ENCODE measurements around the gene RARA.

RARA gene

DNA sequence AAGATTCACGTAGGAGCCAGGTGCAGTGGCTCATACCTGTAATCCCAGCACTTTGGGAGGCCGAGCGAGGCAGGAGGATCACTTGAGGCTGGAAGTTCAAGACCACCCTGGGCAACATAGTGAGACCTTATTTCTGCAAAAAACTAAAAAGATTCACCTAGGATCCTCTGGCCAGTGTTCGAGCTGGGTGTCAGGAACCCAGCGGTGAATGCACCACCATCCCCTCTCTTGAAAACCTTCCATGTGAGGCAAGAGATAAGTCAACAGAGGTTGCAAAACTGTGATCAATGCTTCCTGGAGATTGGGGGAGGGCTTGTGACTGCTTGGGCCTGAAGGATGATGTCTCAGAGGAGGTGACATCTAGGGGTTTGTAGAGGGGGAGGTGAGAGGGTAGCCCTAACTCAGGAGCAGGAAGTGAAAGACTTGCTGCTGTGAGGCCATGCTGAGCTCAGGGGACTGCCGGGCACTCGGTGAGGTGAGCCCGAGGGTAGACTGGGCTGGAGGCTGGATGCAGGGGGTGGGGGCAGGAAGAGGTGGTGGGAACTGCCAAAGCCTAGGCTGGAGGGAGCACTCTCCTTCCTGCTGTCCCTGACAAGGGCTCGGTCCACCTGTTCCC is 43.9 kb downstream of the RARA start:
- in situ Hi-C loops (cut with MboI; ENCODE audit: low sequenced_read_pairs) = loop anchor here (5.0 kb wide), 1 partner anchor 51 kb away; no protein-coding TSS in a partner anchor

DNA sequence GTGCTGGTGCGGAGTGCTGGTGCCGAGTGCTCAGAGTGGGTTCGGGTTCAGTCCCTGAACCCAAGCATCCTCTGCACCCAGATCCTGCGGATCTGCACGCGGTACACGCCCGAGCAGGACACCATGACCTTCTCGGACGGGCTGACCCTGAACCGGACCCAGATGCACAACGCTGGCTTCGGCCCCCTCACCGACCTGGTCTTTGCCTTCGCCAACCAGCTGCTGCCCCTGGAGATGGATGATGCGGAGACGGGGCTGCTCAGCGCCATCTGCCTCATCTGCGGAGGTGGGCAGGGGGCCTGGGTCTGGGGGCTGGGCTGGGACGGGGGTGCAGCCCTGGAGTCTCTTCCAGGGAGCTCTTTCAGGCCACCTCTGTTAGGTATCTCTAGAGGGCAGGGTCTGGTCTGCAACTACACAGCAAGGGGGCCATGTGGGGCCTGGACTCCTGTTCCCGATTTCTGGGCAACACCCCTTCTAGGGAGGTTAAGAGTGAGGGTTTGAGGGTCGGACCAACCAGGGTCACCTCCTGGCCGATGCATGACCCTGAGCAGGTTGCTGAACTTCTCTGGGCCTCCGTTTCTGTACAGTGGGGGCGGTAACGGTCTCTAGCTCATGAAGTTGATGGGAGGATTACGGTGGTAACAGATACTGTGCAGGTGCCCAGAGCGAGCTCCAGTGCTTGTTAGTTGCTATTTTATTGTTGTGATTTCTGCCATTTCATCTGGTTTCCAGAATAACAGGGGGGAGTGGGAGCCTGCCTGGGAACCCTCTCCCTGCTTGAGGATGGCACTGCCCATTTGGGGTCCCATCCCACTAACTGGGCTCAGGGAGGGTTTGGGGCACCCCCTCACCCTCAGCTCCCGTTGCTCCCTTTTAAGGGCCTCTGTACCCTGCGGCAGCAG is 45.5 kb downstream of the RARA start:
- in situ Hi-C loops (cut with MboI; ENCODE audit: low sequenced_read_pairs) = loop anchor here (5.0 kb wide), 1 partner anchor 52 kb away; no protein-coding TSS in a partner anchor

DNA sequence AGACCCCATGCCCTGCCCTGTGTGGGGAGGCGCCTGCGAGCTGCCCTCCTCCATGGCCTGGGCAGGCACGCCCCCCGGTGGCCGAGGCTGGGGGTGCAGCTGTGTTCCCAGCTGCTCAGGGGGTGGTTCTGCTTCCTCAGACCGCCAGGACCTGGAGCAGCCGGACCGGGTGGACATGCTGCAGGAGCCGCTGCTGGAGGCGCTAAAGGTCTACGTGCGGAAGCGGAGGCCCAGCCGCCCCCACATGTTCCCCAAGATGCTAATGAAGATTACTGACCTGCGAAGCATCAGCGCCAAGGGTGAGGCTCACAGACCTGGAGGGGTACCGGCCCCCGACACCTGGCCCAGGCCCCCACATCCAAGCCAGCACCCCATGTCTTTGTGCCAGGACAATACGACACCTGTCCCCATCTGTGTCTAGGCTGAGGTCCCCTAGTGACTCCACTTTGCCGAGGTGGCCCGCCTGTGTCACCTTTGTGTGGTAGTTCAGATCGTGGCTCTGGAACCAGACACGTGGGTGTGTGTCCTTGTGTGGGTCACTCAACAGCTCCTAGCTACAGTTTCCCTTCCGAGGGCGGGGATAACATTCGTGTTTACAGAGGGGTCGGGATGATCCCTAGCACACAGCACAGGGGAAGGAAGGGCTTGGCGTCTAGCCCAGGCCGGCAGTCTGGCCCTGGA is 46.3 kb downstream of the RARA start:
- in situ Hi-C loops (cut with MboI; ENCODE audit: low sequenced_read_pairs) = no loop called here

DNA sequence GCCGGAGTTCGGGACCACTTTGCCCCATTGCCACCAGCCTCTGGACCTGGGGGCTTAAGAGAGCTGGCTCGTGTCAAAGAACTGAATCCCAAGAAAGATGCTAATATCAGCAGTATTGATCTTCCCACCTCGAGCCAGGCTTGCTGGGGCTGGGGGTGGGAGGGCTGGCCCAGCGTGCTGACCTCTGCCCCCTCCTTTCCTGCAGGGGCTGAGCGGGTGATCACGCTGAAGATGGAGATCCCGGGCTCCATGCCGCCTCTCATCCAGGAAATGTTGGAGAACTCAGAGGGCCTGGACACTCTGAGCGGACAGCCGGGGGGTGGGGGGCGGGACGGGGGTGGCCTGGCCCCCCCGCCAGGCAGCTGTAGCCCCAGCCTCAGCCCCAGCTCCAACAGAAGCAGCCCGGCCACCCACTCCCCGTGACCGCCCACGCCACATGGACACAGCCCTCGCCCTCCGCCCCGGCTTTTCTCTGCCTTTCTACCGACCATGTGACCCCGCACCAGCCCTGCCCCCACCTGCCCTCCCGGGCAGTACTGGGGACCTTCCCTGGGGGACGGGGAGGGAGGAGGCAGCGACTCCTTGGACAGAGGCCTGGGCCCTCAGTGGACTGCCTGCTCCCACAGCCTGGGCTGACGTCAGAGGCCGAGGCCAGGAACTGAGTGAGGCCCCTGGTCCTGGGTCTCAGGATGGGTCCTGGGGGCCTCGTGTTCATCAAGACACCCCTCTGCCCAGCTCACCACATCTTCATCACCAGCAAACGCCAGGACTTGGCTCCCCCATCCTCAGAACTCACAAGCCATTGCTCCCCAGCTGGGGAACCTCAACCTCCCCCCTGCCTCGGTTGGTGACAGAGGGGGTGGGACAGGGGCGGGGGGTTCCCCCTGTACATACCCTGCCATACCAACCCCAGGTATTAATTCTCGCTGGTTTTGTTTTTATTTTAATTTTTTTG is 47.1 kb downstream of the RARA start:
- in situ Hi-C loops (cut with MboI; ENCODE audit: low sequenced_read_pairs) = no loop called here

DNA sequence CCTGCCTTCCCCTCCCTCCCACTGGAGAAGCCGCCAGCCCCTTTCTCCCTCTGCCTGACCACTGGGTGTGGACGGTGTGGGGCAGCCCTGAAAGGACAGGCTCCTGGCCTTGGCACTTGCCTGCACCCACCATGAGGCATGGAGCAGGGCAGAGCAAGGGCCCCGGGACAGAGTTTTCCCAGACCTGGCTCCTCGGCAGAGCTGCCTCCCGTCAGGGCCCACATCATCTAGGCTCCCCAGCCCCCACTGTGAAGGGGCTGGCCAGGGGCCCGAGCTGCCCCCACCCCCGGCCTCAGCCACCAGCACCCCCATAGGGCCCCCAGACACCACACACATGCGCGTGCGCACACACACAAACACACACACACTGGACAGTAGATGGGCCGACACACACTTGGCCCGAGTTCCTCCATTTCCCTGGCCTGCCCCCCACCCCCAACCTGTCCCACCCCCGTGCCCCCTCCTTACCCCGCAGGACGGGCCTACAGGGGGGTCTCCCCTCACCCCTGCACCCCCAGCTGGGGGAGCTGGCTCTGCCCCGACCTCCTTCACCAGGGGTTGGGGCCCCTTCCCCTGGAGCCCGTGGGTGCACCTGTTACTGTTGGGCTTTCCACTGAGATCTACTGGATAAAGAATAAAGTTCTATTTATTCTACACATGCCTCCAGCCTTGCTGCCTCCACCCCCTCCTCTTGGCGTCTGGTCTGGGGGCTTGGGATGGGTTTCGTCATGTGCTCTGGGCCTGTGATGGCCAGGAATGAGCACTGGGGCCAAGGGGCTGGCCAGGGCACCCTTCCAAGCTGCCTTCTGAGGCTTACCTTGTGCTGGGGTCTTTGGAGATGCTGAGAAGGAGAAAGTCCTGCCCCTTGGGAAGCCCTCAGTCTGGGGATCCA is 48.3 kb downstream of the RARA start:
- in situ Hi-C loops (cut with MboI; ENCODE audit: low sequenced_read_pairs) = no loop called here

DNA sequence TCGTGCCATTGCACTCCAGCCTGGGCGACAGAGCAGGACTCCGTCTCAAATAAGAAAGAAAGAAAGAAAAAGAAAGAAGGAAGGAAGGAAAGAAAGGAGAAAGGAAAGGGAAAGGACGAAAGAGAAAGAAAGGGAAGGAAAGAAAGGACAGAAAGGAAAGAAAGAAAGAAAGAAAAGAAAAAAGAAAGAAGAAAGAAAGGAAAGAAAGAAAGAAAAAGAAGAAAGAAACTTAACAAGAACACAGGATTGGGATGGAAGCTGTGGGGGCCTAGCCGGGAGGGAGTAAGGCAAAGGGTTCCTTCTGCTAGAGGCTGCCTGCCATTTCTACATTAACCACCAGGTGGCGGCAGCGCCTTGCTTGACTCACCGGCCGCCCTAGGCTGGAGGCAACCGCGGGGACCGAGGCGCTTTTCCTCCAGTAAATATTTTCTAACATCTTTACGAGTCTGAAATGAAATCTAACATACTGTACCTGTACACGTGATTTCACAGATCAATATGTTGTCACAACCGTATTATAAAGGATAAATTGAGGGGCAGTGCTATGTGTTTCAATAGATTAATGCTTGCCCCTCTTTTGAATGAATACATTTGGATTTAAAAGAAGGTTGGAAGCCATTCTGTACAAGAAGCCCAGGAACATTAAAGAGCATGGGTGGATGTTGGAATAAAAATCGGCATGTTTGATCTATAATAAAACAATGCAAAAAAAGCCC is 49.5 kb downstream of the RARA start:
- in situ Hi-C loops (cut with MboI; ENCODE audit: low sequenced_read_pairs) = no loop called here

DNA sequence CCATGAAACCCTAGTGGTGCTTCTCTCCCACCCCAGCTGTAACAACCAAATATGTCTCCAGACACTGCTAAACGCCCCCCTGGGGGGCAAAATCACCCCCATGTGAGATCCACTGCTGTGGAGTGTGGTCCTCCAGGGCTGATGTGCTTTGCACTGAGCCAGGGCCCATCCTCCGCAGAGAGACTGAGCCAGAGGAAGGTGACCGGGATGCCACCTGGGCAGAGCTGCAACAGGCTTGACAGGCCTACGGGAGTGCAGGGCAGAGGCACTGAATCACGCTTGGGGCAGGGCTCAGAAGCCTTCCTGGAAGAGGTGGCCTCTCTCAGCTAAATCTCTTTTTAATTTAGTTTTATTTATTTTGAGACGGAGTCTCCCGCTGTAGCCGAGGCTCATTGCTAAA is 51.1 kb downstream of the RARA start:
- in situ Hi-C loops (cut with MboI; ENCODE audit: low sequenced_read_pairs) = no loop called here

DNA sequence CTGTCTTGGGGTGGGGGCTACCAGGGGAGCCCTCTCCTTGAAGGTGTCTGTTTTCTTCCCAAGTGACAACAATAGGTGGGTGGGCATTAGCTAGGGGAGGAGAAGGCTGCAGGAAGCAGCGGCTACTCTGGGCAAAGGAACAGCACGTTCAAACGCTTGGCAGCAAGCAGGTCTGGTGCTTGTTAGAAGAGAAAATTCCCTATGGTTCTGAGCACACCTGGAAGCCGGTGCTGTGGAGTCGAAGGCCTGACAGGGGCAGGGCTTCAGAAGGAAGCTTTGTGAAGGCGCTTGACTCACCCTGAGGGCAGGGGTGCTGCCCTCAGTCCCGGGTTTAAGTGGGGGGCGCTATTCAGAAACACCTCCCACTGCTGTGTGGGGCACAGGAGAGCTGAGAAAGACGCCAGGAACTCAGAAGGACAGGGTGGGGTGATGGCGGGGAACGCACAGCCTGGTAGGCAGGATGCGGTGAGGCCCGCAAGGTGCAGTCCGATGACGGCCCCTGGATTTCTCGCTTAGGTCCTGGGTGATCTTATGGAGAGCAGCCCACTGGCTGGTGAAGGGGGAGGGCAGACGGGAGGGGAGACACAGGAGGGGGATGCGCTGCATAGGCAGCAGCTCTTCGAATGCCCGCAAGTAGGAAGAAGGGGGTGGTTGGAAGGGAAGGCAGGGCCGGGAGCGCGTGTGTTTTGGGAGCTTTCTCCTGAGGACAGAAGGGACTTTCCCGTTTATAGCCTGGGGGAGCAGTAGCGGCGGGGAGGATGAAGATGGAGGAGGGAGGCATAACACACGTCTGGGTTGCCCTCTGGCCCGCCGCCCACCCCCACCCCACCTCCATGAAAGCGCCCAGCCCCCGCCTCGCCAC is 52.3 kb downstream of the RARA start:
- in situ Hi-C loops (cut with MboI; ENCODE audit: low sequenced_read_pairs) = no loop called here

DNA sequence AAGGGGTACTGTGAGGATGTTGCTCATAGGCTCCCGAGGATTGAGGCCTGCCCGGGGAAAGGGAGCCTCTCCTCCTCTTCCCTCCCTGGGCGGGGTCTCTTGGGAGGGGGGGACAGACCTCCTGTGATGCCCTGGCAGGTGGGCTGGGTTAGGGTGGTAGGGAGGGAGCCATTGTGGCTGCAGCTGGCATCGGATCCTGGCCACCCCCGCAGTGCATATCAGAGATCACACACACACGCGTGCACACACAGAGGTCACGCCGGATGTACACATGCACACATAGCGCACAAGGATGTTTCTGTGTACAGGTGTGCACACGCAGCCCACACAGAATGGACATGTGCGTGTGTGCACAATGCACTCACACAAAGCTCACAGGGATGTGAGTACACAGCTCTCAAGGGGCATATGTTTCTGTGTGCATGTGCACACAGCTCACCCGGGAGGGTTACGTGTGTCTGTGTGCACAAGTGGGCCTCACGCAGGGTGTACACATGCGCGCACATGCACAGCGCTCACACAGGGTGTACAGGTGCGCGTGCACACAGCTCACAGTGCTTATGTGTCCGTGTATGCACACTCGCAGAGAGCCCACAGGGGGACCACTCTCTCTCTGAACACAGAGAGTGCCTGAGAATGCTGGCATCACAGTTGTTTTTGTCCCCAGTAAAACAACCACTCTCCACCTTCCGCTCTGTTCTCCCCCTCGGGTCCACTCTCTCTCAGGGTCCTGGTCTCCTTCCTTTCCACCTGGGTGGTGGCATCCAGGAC is 53.1 kb downstream of the RARA start:
- in situ Hi-C loops (cut with MboI; ENCODE audit: low sequenced_read_pairs) = no loop called here

DNA sequence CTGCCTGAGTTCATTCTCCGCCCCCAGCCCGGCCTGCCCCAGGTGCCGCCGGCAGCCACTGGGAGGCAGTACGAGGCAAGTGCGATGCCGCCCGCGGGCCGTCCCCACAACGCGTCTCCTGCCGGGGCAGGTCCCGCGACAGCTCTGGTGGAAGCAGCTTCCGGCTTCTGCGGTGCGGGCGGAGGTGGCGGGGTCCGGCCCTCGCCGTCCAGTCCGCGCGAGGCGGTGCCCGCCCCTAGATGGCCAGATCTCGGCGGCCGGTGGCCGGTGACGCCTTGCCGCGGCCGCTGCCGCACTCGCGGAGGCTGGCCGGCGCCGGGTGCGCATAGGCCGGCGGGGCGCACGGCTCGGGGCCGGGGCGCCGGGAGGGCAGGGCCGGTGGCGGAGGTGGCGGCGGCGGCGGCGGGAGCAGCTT is 53.7 kb downstream of the RARA start:
- in situ Hi-C loops (cut with MboI; ENCODE audit: low sequenced_read_pairs) = no loop called here

DNA sequence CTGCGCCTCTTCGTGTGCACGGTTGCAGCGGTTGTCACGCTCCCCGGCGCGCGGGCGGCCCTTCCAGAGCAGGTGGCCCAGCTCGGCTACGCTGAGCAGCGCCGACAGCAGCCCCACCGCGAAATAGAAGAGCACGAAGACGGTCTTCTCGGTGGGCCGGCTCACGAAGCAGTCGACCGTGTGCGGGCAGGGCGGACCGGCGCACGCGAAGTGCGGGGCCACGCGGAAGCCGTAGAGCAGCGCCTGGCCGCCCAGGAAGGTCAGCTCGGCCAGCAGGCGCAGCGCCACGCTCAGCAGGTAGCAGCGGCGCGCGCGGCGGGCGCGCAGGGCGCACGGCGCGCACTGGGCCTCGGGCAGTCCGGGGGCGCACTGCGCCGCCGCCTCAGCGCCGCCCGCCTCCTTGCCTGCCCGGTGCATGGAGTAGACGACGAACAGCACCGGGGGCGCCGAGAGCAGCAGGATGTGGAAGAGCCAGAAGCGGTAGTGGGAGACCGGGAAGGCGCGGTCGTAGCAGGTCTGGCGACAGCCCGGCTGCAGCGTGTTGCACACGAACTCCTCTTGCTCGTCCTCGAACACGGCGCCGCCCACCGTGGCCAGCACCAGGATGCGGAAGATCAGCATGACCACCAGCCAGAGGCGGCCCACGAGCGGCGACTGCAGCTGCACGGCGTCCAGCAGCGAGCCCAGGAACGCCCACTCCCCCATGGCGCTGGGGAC is 54.3 kb downstream of the RARA start:
- in situ Hi-C loops (cut with MboI; ENCODE audit: low sequenced_read_pairs) = no loop called here

DNA sequence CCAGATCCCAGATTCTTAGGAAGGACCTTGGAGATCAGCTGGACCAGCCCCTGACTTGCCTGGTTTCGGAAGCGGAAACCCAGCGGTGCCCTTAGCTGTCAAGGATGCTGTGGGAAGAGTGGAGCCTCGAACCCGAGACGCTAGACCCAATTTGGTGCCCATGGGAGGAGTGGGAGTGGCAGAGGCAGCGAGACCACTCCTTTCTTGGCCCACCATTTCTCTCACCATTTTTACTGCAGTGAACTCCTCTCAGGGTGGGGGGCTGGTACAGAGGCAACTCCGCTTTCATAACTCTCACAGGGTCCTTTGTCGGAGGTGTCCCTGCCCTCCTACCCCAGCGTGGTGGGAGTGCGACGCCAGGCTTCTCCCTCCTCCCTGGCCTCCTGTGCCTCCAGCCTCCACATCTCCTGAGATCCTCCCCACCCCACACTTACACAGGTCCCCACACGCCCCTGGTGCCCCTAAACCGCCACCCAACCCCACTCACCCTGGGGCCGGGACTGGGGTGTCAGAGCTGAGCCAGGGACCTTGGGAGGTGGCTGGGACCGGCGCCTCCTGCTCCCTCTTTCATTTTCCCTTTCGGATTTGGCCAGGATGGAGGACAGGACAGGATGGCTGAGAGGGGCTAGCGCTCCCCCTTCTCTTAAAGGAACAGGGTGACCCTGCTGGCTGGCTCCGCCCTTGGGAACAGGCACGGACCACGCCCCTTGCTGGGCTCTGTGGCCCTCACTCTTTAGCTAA is 55.3 kb downstream of the RARA start, which contains the start of gene GJD3:
TSS of gene GJD3 (minus strand) at position 617 of the 741 bp plus-strand sequence. CDS start 922 bp downstream, outside the sequence.
- in situ Hi-C loops (cut with MboI; ENCODE audit: low sequenced_read_pairs) = no loop called here

DNA sequence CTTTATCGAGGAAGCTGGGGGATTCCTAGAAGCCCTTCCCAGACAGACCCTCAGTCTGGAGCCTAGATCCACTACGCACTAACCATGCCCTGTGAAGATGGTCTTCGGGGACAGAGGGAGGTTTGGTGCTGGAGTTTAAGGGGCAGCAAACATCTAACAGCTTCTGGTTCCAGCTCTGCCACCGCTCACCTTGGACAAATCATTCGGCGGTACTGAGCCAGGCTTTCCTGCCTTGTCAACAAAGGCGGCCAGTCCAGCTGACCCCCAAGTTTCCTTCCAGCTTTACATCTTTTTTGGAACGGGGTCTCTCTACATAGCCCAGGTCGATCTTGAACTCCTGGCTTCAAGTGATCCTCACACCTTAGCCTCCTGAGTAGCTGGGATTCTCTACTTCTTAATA is 55.9 kb downstream of the RARA start:
- in situ Hi-C loops (cut with MboI; ENCODE audit: low sequenced_read_pairs) = no loop called here

DNA sequence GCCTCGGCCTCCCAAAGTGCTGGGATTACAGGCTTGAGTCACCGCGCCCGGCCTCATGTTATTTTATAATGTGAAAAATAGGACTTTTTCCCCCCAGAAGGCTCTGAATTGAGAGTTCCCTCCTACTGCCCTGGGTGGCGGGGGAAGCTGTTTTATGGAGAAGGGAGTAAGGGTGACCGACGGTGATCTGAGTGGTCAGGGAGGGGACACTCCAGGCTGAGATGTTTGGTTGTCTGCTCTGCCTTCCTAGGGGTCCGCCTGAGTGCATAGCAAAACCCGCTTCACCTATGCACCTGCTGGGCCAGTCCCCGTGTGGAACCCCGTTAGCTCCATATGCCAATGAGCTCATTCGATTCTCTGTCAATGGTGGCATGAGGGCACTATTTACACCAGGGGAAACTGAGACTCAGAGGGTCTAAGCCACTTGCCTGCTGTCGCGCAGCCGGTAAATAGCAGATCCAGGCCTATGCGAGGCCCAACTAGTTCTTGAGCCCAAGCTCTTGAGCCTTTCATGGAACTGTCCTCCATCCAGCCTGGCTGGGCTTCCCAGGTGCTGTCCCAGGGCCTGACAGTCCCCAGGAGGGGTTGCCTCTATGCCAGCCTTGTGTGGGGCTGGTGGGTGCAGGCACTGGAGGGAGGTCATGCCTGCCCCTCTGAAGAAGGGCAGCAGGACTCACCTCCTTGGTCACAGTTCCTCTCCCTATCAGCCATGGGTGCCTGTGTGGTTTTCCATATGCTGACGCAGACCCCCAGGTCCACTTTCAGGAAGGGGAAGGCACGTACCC is 57.3 kb downstream of the RARA start:
- in situ Hi-C loops (cut with MboI; ENCODE audit: low sequenced_read_pairs) = no loop called here

All from HL-60/S4 treated with phorbol 12-myristate 13-acetate at 8.2 ng/mL for 4 days and 3 days (cell line).